NB4 (cell line): ENCODE measurements around the gene MUC6.

ENCODE experiments used
- POLR2A ChIP-seq: IDR thresholded peaks from 2 replicates; pipeline ENCODE4 v1.6.1; 2011; ENCODE audit warnings: mild to moderate bottlenecking; ENCODE audit not compliant: insufficient read length; ENCODE audit errors: extremely low read depth
- TF ChIP-seq, protein P1 (sequence below): IDR thresholded peaks from one replicate; pipeline ENCODE4 v1.5.1; 2012; ENCODE audit warnings: low read depth, low read length
- TF ChIP-seq, protein P2 (sequence below): IDR thresholded peaks from 2 replicates; pipeline ENCODE4 v1.6.1; 2011; ENCODE audit warnings: low read depth, low read length

DNA sequence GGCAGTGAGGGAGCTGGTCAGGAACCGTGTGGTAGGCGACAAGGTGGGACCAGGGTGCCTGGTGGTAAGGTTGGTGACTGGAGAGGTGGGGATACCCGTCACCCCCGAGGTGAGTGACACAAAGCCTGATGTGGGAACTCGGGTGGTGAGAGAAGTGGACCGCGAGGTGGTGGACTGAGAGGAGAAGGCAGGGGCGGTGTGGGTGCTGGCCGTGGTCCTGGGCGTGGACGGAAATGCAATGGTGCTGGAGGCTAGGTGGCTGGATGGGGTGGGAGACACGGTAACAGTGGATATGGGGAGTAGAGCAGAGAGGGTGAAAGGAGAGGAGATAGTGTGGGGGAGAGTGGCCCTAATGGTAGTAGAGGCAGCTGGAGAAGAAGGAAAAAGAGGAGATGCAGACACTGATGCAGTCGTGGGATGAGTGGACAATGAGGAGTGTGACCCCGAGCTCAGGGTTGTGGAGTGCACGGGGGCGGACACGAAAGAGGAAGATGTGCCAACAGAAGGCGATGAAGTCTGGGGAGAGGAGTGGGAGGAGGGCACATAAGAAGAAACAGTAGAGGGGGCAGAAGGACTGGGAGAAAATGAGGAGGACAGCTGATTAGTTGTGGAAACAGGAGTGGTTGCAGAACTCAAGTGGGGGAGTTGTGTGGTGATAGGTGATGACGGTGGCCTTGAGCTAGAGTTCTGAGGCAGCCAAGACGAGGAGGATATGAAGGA is 20.5 kb downstream of the MUC6 start:
- TF ChIP-seq, protein P1, sequence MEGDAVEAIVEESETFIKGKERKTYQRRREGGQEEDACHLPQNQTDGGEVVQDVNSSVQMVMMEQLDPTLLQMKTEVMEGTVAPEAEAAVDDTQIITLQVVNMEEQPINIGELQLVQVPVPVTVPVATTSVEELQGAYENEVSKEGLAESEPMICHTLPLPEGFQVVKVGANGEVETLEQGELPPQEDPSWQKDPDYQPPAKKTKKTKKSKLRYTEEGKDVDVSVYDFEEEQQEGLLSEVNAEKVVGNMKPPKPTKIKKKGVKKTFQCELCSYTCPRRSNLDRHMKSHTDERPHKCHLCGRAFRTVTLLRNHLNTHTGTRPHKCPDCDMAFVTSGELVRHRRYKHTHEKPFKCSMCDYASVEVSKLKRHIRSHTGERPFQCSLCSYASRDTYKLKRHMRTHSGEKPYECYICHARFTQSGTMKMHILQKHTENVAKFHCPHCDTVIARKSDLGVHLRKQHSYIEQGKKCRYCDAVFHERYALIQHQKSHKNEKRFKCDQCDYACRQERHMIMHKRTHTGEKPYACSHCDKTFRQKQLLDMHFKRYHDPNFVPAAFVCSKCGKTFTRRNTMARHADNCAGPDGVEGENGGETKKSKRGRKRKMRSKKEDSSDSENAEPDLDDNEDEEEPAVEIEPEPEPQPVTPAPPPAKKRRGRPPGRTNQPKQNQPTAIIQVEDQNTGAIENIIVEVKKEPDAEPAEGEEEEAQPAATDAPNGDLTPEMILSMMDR, result no peak
- TF ChIP-seq POLR2A, result no peak
- TF ChIP-seq, protein P2, sequence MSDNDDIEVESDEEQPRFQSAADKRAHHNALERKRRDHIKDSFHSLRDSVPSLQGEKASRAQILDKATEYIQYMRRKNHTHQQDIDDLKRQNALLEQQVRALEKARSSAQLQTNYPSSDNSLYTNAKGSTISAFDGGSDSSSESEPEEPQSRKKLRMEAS, result no peak
